ENCODE results near the gene JAGN1. TPM values are rescaled to one million over a fixed set of nuclear protein-coding genes. Genes with fewer than 3 reads are reported as not detected.

JAGN1 gene
- total and polyA plus RNA-seq, 2 of the 8 experiments (the other 6 are each of a cell fraction or from before 2014, with no cell fraction given) = 26.9 to 51.6 TPM

GRCh38 chr3:9932843-9933560 lies 42.6 kb downstream of the JAGN1 start (continued):
- TF ChIP-seq TAF1 (IDR thresholded peaks at IDR 0.05; ENCODE audit: low read depth, low read length) (peak; percentile 55; the same call in 1 of the 2 replicates), CHD1 (IDR thresholded peaks at IDR 0.05; ENCODE audit: low read depth, low read length) (no peak), SIN3A (conservative IDR thresholded peaks at IDR 0.05 in 1 of 2, IDR thresholded peaks at IDR 0.05 in 1 of 2; ENCODE audit: low read depth in 1 of 2, low read length in 2 of 2) (peak in 1 of 2 experiments; percentile 57; a peak in 2 of 4 replicates), HDAC6 (IDR thresholded peaks at IDR 0.05; ENCODE audit: low read depth, low read length) (no peak), SIX5 (IDR thresholded peaks at IDR 0.05; ENCODE audit: low read depth, low read length) (no peak), ZNF274 (IDR thresholded peaks at IDR 0.05; ENCODE audit: borderline replicate concordance, extremely low read depth, low read length) (no peak), GABPA (IDR thresholded peaks at IDR 0.05; ENCODE audit: borderline replicate concordance, insufficient read depth, low read length) (no peak; the same call in 1 of the 2 replicates), SP2 (IDR thresholded peaks at IDR 0.05; ENCODE audit: low read length) (no peak), JUN (IDR thresholded peaks at IDR 0.05; ENCODE audit: low read depth, low read length) (no peak), RNF2 (IDR thresholded peaks at IDR 0.05; ENCODE audit: borderline replicate concordance, low read depth, low read length, missing control alignments, poor library complexity, severe bottlenecking) (peak; percentile 54), CBX5 (IDR thresholded peaks at IDR 0.05; ENCODE audit: low read depth, low read length) (no peak), BRCA1 (IDR thresholded peaks at IDR 0.05; ENCODE audit: low read depth, low read length) (no peak), GTF2F1 (IDR thresholded peaks at IDR 0.05; ENCODE audit: borderline replicate concordance, low read depth, low read length) (0 out of 2 replicates have a peak, but pooled peaks have one; percentile 41), RXRA (IDR thresholded peaks at IDR 0.05; ENCODE audit: insufficient read depth, low read depth, low read length) (no peak), TCF12 (IDR thresholded peaks at IDR 0.05; ENCODE audit: low read depth, low read length) (0 out of 2 replicates have a peak, but pooled peaks have one; percentile 6)
